Adipocyte (in vitro differentiated cells): ENCODE measurements around the gene NKX1-2.

Experiments
- DNase-seq: peaks from one replicate; pipeline ENCODE4 v3.0.0-alpha.2; 2015; ENCODE audit warnings: low read depth
- H3K27me3 ChIP-seq: replicated peaks from 2 replicates; pipeline ENCODE4 v1.7.0; 2013; ENCODE audit warnings: mild to moderate bottlenecking, low read length, moderate library complexity; ENCODE audit not compliant: control insufficient read depth, insufficient read depth
- H3K36me3 ChIP-seq: 2 replicates; pipeline ENCODE4 v1.7.0; 2013; ENCODE audit warnings: low read length, mild to moderate bottlenecking, moderate library complexity; ENCODE audit not compliant: control insufficient read depth, insufficient read depth, severe bottlenecking
- H3K4me1 ChIP-seq: 2 replicates; pipeline ENCODE4 v1.7.0; 2013; ENCODE audit warnings: mild to moderate bottlenecking, low read length, moderate library complexity; ENCODE audit not compliant: control insufficient read depth, insufficient read depth
- H3K4me3 ChIP-seq: 2 replicates; pipeline ENCODE4 v1.7.0; 2013; ENCODE audit warnings: mild to moderate bottlenecking, low read length, moderate library complexity
- H3K9ac ChIP-seq: 2 replicates; pipeline ENCODE4 v1.7.0; 2013; ENCODE audit warnings: mild to moderate bottlenecking, low read length, moderate library complexity
- H3K9me3 ChIP-seq: 2 replicates; pipeline ENCODE4 v1.7.0; 2013; ENCODE audit warnings: mild to moderate bottlenecking, low read length, moderate library complexity; ENCODE audit not compliant: control insufficient read depth

Gene NKX1-2

GRCh38 chr10:124473070-124473469 is 23.2 kb upstream of the NKX1-2 start:
- H3K27me3 ChIP-seq: no peaks in the 10 kb centered on the region
- H3K4me3 ChIP-seq: no peak overlapping the region
- no peaks in the 10 kb centered on the region for H3K9me3 ChIP-seq
- no peaks in the 10 kb centered on the region for H3K4me1 ChIP-seq
- H3K36me3 ChIP-seq: no peaks in the 10 kb centered on the region
- H3K9ac ChIP-seq: no peak overlapping the region
- no peak for DNase-seq

GRCh38 chr10:124472071-124472470 is 22.2 kb upstream of the NKX1-2 start:
- Histone ChIP-seq H3K36me3 (no peaks in the 10 kb centered on the region), H3K9me3 (no peaks in the 10 kb centered on the region), H3K4me1 (no peaks in the 10 kb centered on the region), H3K27me3 (no peaks in the 10 kb centered on the region), H3K4me3 (no peak overlapping the region), H3K9ac (no peak overlapping the region)
- no peak for DNase-seq

- Histone ChIP-seq H3K4me3 (no peak overlapping the region), H3K9me3 (no peaks in the 10 kb centered on the region), H3K36me3 (no peaks in the 10 kb centered on the region), H3K9ac (no peak overlapping the region), H3K27me3 (no peaks in the 10 kb centered on the region), H3K4me1 (peaks cover 5% of the 10 kb centered on the region)
- no peak for DNase-seq
These were observed 21.0 kb upstream of the NKX1-2 start for GRCh38 chr10:124470544-124471434.

GRCh38 chr10:124469956-124470484 is 20.2 kb upstream of the NKX1-2 start:
- no peaks in the 10 kb centered on the region for H3K9me3 ChIP-seq
- no peaks in the 10 kb centered on the region for H3K27me3 ChIP-seq
- H3K36me3 ChIP-seq: no peaks in the 10 kb centered on the region
- DNase-seq: no peak
- no peak overlapping the region for H3K9ac ChIP-seq
- no peak overlapping the region for H3K4me3 ChIP-seq
- H3K4me1 ChIP-seq: peaks cover 6% of the 10 kb centered on the region

- Histone ChIP-seq H3K27me3 (no peaks in the 10 kb centered on the region), H3K9me3 (no peaks in the 10 kb centered on the region), H3K4me3 (no peak overlapping the region), H3K36me3 (no peaks in the 10 kb centered on the region), H3K4me1 (peaks cover 6% of the 10 kb centered on the region), H3K9ac (no peak overlapping the region)
- no peak for DNase-seq
These were observed 18.8 kb upstream of the NKX1-2 start for GRCh38 chr10:124468624-124469023.

GRCh38 chr10:124467165-124467564 is 17.3 kb upstream of the NKX1-2 start:
- Histone ChIP-seq H3K4me1 (peaks cover 9% of the 10 kb centered on the region), H3K27me3 (no peaks in the 10 kb centered on the region), H3K36me3 (no peaks in the 10 kb centered on the region), H3K4me3 (no peak overlapping the region), H3K9me3 (no peaks in the 10 kb centered on the region), H3K9ac (no peak overlapping the region)
- DNase-seq: no peak

- Histone ChIP-seq H3K4me3 (no peak overlapping the region), H3K4me1 (peaks cover 10% of the 10 kb centered on the region), H3K36me3 (no peaks in the 10 kb centered on the region), H3K9me3 (no peaks in the 10 kb centered on the region), H3K27me3 (no peaks in the 10 kb centered on the region), H3K9ac (no peak overlapping the region)
- no peak for DNase-seq
These were observed 16.1 kb upstream of the NKX1-2 start for GRCh38 chr10:124465777-124466488.

GRCh38 chr10:124465003-124465776 is 15.4 kb upstream of the NKX1-2 start:
- Histone ChIP-seq H3K27me3 (no peaks in the 10 kb centered on the region), H3K4me1 (peaks cover 10% of the 10 kb centered on the region), H3K4me3 (no peak overlapping the region), H3K9ac (no peak overlapping the region), H3K36me3 (no peaks in the 10 kb centered on the region), H3K9me3 (no peaks in the 10 kb centered on the region)
- no peak for DNase-seq

GRCh38 chr10:124464028-124464965 is 14.5 kb upstream of the NKX1-2 start:
- Histone ChIP-seq H3K4me3 (no peak overlapping the region), H3K27me3 (no peaks in the 10 kb centered on the region), H3K9ac (no peak overlapping the region), H3K36me3 (no peaks in the 10 kb centered on the region), H3K9me3 (no peaks in the 10 kb centered on the region), H3K4me1 (peaks cover 10% of the 10 kb centered on the region)
- DNase-seq: no peak

GRCh38 chr10:124462348-124462695 is 12.5 kb upstream of the NKX1-2 start:
- Histone ChIP-seq H3K4me3 (peak overlapping the region; percentile 86), H3K27me3 (peaks cover 12% of the 10 kb centered on the region), H3K36me3 (no peaks in the 10 kb centered on the region), H3K9ac (peak overlapping the region; percentile 86), H3K4me1 (peaks cover 10% of the 10 kb centered on the region), H3K9me3 (no peaks in the 10 kb centered on the region)
- no peak for DNase-seq
